HepG2 (cell line): ENCODE results near the gene HMG20B. TPM values are rescaled to one million over a fixed set of nuclear protein-coding genes. Genes with fewer than 3 reads are reported as not detected.

Experiments
- HNF4G ChIP-seq, 2 experiments: sonication (generic) in 1 of 2; formaldehyde crosslinking in 1 of 2; IDR thresholded peaks; 2 replicates each; pipeline versions ENCODE4 v1.4.0 to v1.6.1; 2011 to 2020; ENCODE audit warnings: borderline replicate concordance in 2 of 2, low read depth in 2 of 2, mild to moderate bottlenecking in 2 of 2, low read length in 1 of 2, missing genetic modification reagents in 1 of 2, moderate library complexity in 1 of 2
- JDP2 ChIP-seq: sonication (generic); formaldehyde crosslinking; IDR thresholded peaks from 2 replicates; pipeline ENCODE4 v1.8.1; 2022; ENCODE audit warnings: missing genetic modification reagents, borderline replicate concordance
- MNT ChIP-seq: fragments of 450-650 bp; IDR thresholded peaks from 2 replicates; pipeline ENCODE4 v1.6.1; 2016
- NR2C2 ChIP-seq: sonication (generic); formaldehyde crosslinking; IDR thresholded peaks from 2 replicates; pipeline ENCODE4 v1.4.0; 2020; ENCODE audit warnings: missing genetic modification reagents, mild to moderate bottlenecking, moderate library complexity, borderline replicate concordance
- PRPF4 ChIP-seq: fragments of 200-400 bp; formaldehyde crosslinking; IDR thresholded peaks from 2 replicates; pipeline ENCODE4 v1.6.1; 2016; ENCODE audit warnings: low read length, low read depth; ENCODE audit not compliant: poor library complexity, severe bottlenecking
- SNAPC2 ChIP-seq: sonication (generic); formaldehyde crosslinking; IDR thresholded peaks from 2 replicates; pipeline ENCODE4 v1.8.1; 2022; ENCODE audit warnings: mild to moderate bottlenecking, missing genetic modification reagents
- ZBTB7A ChIP-seq: sonication (generic); formaldehyde crosslinking; IDR thresholded peaks from 2 replicates; pipeline ENCODE4 v1.8.0; 2022; ENCODE audit warnings: mild to moderate bottlenecking, missing genetic modification reagents
- ZHX1 ChIP-seq: sonication (generic); formaldehyde crosslinking; IDR thresholded peaks from 2 replicates; pipeline ENCODE4 v1.8.1; 2022; ENCODE audit warnings: low read depth, mild to moderate bottlenecking, missing genetic modification reagents
- ZNF432 ChIP-seq: sonication (generic); formaldehyde crosslinking; IDR thresholded peaks from 2 replicates; pipeline ENCODE4 v1.5.0; 2020; ENCODE audit warnings: missing genetic modification reagents, mild to moderate bottlenecking, borderline replicate concordance
- ZNF672 ChIP-seq: sonication (generic); formaldehyde crosslinking; IDR thresholded peaks from 2 replicates; pipeline ENCODE4 v1.8.1; 2022; ENCODE audit warnings: missing genetic modification reagents
- ZUFSP ChIP-seq: sonication (generic); formaldehyde crosslinking; IDR thresholded peaks from 2 replicates; pipeline ENCODE4 v1.9.0; 2021; ENCODE audit warnings: missing genetic modification reagents, mild to moderate bottlenecking, borderline replicate concordance
- polyA plus RNA-seq, 8 experiments: library from polyadenylated mRNA; depleted of rRNA in 3 of 8; stranded (reverse) in 7 of 8; unstranded in 1 of 8; fragments of >200 nt; fragmentation: Illumina TruSeq in 4 of 8; extraction: Trizol in 4 of 8; gene quantifications; 2 replicates each; pipeline versions ENCODE4 v1.2.1 to v1.2.3, GENCODE V29; 2011 to 2016; ENCODE audit warnings: low read depth in 4 of 8, missing spikeins in 1 of 8, mixed read lengths in 1 of 8; ENCODE audit not compliant: insufficient read depth in 1 of 8
- total RNA-seq, 5 experiments: library from RNA; depleted of rRNA; stranded (reverse); fragments of >200 nt; fragmentation: Illumina TruSeq; extraction: Trizol; gene quantifications; 2 replicates each; pipeline ENCODE4 v1.2.3, GENCODE V29; 2016; ENCODE audit warnings: low read depth in 1 of 5
- TF ChIP-seq, protein P1 (sequence below): sonication (generic); formaldehyde crosslinking; IDR thresholded peaks from 2 replicates; pipeline ENCODE4 v1.5.0; 2020; ENCODE audit warnings: missing genetic modification reagents
- TF ChIP-seq, protein P2 (sequence below): sonication (generic); formaldehyde crosslinking; IDR thresholded peaks from 2 replicates; pipeline ENCODE4 v1.8.0; 2022; ENCODE audit warnings: mild to moderate bottlenecking, missing genetic modification reagents; ENCODE audit not compliant: insufficient replicate concordance

HMG20B gene
- total and polyA plus RNA-seq, 2 of the 13 experiments (the other 11 are each of a cell fraction or from before 2014, with no cell fraction given): 23.9 to 29.2 TPM

DNA sequence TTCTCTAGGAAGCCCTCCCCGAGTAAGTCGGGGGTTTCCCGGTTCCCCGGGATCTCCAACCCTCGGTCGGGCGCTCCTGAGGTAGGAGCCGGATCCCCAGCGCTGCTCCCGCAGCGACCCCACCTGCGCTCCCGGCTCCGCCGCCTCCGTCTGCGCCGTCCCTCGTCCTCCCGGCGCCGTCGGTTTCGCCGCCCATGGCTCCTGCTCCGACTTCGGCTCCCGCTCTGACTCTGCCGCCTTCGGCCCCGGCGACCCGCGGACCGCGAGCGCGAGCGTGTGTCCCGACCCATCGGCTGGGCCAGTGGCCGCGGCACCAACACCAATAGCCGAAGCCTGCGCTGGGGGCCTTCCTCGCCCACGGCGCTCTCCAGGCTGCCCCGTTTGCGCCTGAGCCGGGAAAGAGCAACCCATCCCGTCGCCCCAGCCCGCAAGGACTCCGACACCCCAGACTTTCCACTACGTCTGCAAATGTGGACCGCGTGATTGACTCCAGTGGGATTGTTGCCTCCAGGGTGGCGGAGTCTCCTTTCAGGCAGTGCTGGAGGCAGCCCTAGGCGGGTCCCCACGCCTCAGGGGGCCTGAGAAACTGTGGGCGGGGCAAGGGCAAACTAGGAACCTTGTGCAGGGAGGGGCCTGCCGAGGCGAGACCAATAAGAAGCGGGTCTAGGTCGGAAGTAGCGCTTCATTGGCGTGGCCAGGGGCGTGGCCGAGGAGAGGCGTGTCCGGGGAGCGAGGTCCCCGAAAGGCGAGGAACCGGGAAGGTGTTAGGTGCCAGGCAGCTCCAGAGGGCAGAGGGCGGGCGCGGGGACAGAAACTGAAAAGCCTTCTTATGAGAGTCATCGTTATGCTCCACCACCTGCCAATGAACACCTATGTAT is 54.0 kb downstream of the HMG20B start, which contains the start of gene CACTIN (continued):
- TF ChIP-seq PRPF4 (no peak), SNAPC2 (CRISPR knock-in tag) (no peak), NR2C2 (CRISPR knock-in tag) (peak; percentile 84; the same call in 1 of the 2 replicates), ZUFSP (no peak), MNT (peak; percentile 53; the same call in 1 of the 2 replicates), JDP2 (CRISPR knock-in tag) (no peak), ZHX1 (CRISPR knock-in tag) (0 out of 2 replicates have a peak, but pooled peaks have one; percentile 71), ZBTB7A (CRISPR knock-in tag) (no peak), HNF4G (IDR thresholded peaks at IDR 0.05; ENCODE audit: borderline replicate concordance, low read depth, low read length) (no peak), HNF4G (CRISPR knock-in tag; IDR thresholded peaks at IDR 0.05; ENCODE audit: borderline replicate concordance, low read depth) (0 out of 2 replicates have a peak, but pooled peaks have one; percentile 33), ZNF672 (CRISPR knock-in tag) (no peak), ZNF432 (CRISPR knock-in tag) (no peak)
- TF ChIP-seq, protein P1, sequence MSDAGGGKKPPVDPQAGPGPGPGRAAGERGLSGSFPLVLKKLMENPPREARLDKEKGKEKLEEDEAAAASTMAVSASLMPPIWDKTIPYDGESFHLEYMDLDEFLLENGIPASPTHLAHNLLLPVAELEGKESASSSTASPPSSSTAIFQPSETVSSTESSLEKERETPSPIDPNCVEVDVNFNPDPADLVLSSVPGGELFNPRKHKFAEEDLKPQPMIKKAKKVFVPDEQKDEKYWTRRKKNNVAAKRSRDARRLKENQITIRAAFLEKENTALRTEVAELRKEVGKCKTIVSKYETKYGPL (CRISPR knock-in tag): no peak
- TF ChIP-seq, protein P2, sequence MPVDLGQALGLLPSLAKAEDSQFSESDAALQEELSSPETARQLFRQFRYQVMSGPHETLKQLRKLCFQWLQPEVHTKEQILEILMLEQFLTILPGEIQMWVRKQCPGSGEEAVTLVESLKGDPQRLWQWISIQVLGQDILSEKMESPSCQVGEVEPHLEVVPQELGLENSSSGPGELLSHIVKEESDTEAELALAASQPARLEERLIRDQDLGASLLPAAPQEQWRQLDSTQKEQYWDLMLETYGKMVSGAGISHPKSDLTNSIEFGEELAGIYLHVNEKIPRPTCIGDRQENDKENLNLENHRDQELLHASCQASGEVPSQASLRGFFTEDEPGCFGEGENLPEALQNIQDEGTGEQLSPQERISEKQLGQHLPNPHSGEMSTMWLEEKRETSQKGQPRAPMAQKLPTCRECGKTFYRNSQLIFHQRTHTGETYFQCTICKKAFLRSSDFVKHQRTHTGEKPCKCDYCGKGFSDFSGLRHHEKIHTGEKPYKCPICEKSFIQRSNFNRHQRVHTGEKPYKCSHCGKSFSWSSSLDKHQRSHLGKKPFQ (CRISPR knock-in tag): peak; percentile 10
